MM.1S (cell line): ENCODE data around the gene ADK.

Experiments used
- DNase-seq: peaks from one replicate; pipeline ENCODE4 v3.0.0-alpha.2; 2015
- H2AFZ ChIP-seq: fragments of 300-600 bp; sonication (generic); 2 replicates; pipeline ENCODE4 v1.6.0; 2016; ENCODE audit warnings: antibody characterized with exemption, low read length
- H3F3A ChIP-seq: fragments of 300-600 bp; sonication (generic); 2 replicates; pipeline ENCODE4 v1.6.1; 2016; ENCODE audit warnings: mild to moderate bottlenecking, antibody characterized with exemption, low read length, moderate library complexity, mixed read lengths; ENCODE audit not compliant: insufficient read depth
- H3K27ac ChIP-seq: fragments of 300-600 bp; sonication (generic); 2 replicates; pipeline ENCODE4 v1.5.1; 2016; ENCODE audit warnings: mild to moderate bottlenecking, low read length
- H3K27me3 ChIP-seq: fragments of 300-600 bp; sonication (generic); replicated peaks from 2 replicates; pipeline ENCODE4 v1.6.0; 2016; ENCODE audit warnings: low read length; ENCODE audit not compliant: insufficient read depth
- H3K36me3 ChIP-seq: fragments of 300-600 bp; sonication (generic); replicated peaks from 2 replicates; pipeline ENCODE4 v1.6.1; 2016; ENCODE audit warnings: mild to moderate bottlenecking, low read length, mixed read lengths; ENCODE audit not compliant: insufficient read depth
- H3K4me1 ChIP-seq: fragments of 300-600 bp; sonication (generic); 2 replicates; pipeline ENCODE4 v1.6.1; 2016; ENCODE audit warnings: low read length, mixed read lengths
- H3K4me2 ChIP-seq: fragments of 300-600 bp; sonication (generic); 2 replicates; pipeline ENCODE4 v1.6.0; 2016; ENCODE audit warnings: low read depth, low read length
- H3K4me3 ChIP-seq: fragments of 300-600 bp; sonication (generic); 2 replicates; pipeline ENCODE4 v1.5.1; 2016; ENCODE audit warnings: low read length, mixed read lengths
- H3K79me2 ChIP-seq: fragments of 300-600 bp; sonication (generic); 2 replicates; pipeline ENCODE4 v1.6.1; 2016; ENCODE audit warnings: mixed run types, low read length, mixed read lengths
- H3K9ac ChIP-seq: fragments of 300-600 bp; sonication (generic); 2 replicates; pipeline ENCODE4 v1.6.1; 2016; ENCODE audit warnings: low read length, mixed read lengths
- H3K9me2 ChIP-seq: fragments of 300-600 bp; sonication (generic); replicated peaks from 2 replicates; pipeline ENCODE4 v1.6.1; 2016; ENCODE audit warnings: mild to moderate bottlenecking, low read length, mixed read lengths; ENCODE audit not compliant: insufficient read depth
- H3K9me3 ChIP-seq: fragments of 300-600 bp; sonication (generic); replicated peaks from 2 replicates; pipeline ENCODE4 v1.6.1; 2016; ENCODE audit warnings: mild to moderate bottlenecking, low read length, mixed read lengths; ENCODE audit not compliant: insufficient read depth
- H4K20me1 ChIP-seq: fragments of 300-600 bp; sonication (generic); 2 replicates; pipeline ENCODE4 v1.6.1; 2016; ENCODE audit warnings: mild to moderate bottlenecking, low read length, moderate library complexity, mixed read lengths; ENCODE audit not compliant: insufficient read depth
- CTCF ChIP-seq: fragments of 300-600 bp; sonication (generic); IDR thresholded peaks from 2 replicates; pipeline ENCODE4 v1.5.1; 2016; ENCODE audit warnings: antibody characterized with exemption, low read length, mixed read lengths
- EZH2 ChIP-seq: fragments of 300-600 bp; sonication (generic); optimal IDR thresholded peaks from 2 replicates; pipeline ENCODE3; 2017; ENCODE audit warnings: low read depth, mild to moderate bottlenecking, antibody characterized with exemption, low read length, mixed read lengths
- EZH2phosphoT487 ChIP-seq: fragments of 300-600 bp; sonication (generic); IDR thresholded peaks from 2 replicates; pipeline ENCODE4 v1.6.1; 2018; ENCODE audit warnings: antibody characterized with exemption, low read length

ADK gene

GRCh38 chr10:74377476-74377875 is 226.5 kb downstream of the ADK start:
- no peak overlapping the region for H3K4me3 ChIP-seq
- TF ChIP-seq CTCF: no peak
- no peak for TF ChIP-seq EZH2
- no peak for TF ChIP-seq EZH2phosphoT487
- H3K79me2 ChIP-seq: no peaks in the 10 kb centered on the region
- DNase-seq: no peak
- no peak overlapping the region for H3K4me2 ChIP-seq
- H4K20me1 ChIP-seq: no peaks in the 10 kb centered on the region
- H3F3A ChIP-seq: no peaks in the 10 kb centered on the region
- no peaks in the 10 kb centered on the region for H3K9me3 ChIP-seq
- H3K27me3 ChIP-seq: no peaks in the 10 kb centered on the region
- no peaks in the 10 kb centered on the region for H3K36me3 ChIP-seq
- H3K4me1 ChIP-seq: no peaks in the 10 kb centered on the region
- no peak overlapping the region for H3K9ac ChIP-seq
- no peak overlapping the region for H2AFZ ChIP-seq
- H3K9me2 ChIP-seq: no peaks in the 10 kb centered on the region
- H3K27ac ChIP-seq: no peak overlapping the region

- Histone ChIP-seq H3K9ac (no peak overlapping the region), H3K4me3 (no peak overlapping the region), H3K4me2 (no peak overlapping the region), H3K36me3 (no peaks in the 10 kb centered on the region), H2AFZ (no peak overlapping the region), H3K9me2 (no peaks in the 10 kb centered on the region), H3K9me3 (no peaks in the 10 kb centered on the region), H4K20me1 (no peaks in the 10 kb centered on the region), H3K27me3 (no peaks in the 10 kb centered on the region), H3K27ac (no peak overlapping the region), H3K4me1 (no peaks in the 10 kb centered on the region), H3K79me2 (no peaks in the 10 kb centered on the region), H3F3A (no peaks in the 10 kb centered on the region)
- no peak for DNase-seq
- no peak for TF ChIP-seq EZH2
- no peak for TF ChIP-seq EZH2phosphoT487
- TF ChIP-seq CTCF: no peak
Measured at GRCh38 chr10:74379474-74379873, 228.5 kb downstream of the ADK start.

DNA sequence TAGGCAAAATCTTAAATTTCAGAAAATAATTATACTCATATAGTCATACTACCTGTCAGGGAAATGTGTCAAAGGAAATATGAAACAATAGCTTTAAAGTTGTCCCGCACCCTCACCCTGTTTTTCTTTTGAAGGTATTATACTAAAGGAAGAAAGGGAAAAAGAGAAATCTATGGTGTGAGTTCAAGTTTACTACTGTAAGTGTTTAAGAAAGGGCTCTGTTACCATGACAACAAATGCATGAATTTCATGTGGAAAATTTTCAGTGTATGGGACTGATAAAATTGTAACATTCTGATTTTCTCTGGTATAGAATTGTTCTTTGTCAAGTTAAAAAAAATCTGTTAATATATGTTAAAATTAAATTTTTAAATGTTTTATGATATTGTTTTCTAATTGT is 229.8 kb downstream of the ADK start:
- H3K4me3 ChIP-seq: no peak overlapping the region
- H3K9ac ChIP-seq: no peak overlapping the region
- H3F3A ChIP-seq: no peaks in the 10 kb centered on the region
- H3K36me3 ChIP-seq: no peaks in the 10 kb centered on the region
- H3K27ac ChIP-seq: no peak overlapping the region
- no peaks in the 10 kb centered on the region for H3K79me2 ChIP-seq
- H3K9me2 ChIP-seq: no peaks in the 10 kb centered on the region
- no peak overlapping the region for H3K4me2 ChIP-seq
- no peaks in the 10 kb centered on the region for H3K9me3 ChIP-seq
- H3K4me1 ChIP-seq: 0 out of 2 replicates have a peak, but pooled peaks cover 3% of the 10 kb centered on the region
- TF ChIP-seq EZH2: no peak
- TF ChIP-seq EZH2phosphoT487: no peak
- no peak for TF ChIP-seq CTCF
- no peaks in the 10 kb centered on the region for H4K20me1 ChIP-seq
- no peak for DNase-seq
- H2AFZ ChIP-seq: no peak overlapping the region
- no peaks in the 10 kb centered on the region for H3K27me3 ChIP-seq
